Caki2 (cell line): ENCODE data around the gene BRSK2. TPM values are rescaled to one million over a fixed set of nuclear protein-coding genes. Genes with fewer than 3 reads are reported as not detected.

Experiments used
- DNase-seq: peaks from one replicate; pipeline ENCODE4 v3.0.0-alpha.2; 2015; ENCODE audit warnings: low read depth
- in situ Hi-C: cut with HindIII; loops from 2 replicates; pipeline ENCODE4 v1.10.0; 2016; ENCODE audit warnings: low sequenced_read_pairs, low pct_unique_long_range_greater_than_20kb, mixed read lengths
- total RNA-seq: library from RNA; depleted of rRNA; stranded (reverse); fragments of >200 nt; shearing (Covaris generic); gene quantifications from 2 replicates; pipeline ENCODE4 v1.2.3, GENCODE V29; 2014; ENCODE audit warnings: low replicate concordance

The BRSK2 gene
- total RNA-seq, 1 experiment from 2014 or later = 2.4 TPM

DNA sequence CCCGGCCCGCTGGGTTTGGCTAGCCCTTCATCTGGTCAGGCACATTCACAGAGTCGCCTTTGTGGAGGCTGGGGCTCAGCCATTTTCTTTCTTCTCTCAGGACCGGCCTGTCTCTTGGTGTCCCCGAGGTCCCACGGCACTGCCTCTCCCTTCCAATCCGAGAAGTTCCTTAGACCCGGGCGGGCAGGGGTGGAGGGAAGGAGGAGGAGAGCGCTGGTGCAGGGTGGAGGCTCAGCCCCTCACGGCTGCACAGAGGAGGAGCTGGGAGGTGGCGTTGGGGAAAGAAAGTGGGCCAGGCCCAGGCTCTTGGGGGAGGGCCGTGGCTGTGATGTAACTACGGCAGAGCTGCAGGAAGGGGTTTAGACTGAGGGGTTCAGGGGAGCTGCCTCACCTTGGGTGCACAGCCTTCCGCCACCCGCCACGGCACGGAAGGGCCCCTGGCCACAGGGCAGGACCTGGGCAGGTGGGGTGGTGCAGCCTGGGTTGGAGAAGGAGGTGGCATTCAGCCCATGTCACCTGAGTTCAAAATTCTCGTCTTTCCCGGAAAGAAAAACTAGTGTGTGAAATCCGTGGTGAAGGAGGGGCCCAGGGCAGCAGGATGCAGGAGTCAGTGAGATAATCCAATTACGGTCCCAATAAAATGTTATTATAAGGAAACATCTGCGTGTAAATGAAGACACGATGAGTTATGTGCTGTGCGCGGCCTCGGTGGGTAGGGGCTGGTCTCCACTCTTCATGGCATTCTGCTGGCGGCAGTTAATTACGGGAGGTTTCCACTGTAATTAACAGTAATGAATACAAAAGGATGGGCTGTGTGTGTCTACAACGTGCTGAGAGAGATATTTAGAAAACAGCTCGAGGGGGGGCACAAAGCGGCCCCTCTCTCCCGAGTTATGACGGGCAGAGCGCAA is 1.7 kb downstream of the BRSK2 start:
- in situ Hi-C loops = no loop called here
- no peak for DNase-seq

DNA sequence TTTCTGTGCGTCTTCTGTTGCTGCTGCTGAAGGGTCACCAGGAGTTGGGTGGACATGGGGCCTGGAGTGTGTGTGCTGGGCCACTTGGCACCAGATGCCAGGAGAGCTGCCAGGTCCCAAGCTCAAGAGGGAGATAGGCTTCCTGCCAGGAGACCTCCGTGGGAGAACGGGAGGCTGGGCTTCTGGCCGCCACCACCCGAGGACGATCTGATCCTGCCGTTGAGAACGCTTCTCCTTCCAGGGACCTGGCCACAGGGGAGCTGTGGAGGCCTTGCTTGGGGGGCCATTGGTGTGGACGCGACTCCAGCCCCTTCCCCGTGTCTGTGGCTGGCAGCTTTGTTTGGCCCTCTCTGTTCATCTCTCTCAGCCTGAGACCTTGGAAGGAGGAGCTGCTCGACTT is 2.4 kb downstream of the BRSK2 start:
- in situ Hi-C loops = no loop called here
- no peak for DNase-seq

GRCh38 chr11:1392561-1392960 is 2.8 kb downstream of the BRSK2 start:
- in situ Hi-C loops = no loop called here
- no peak for DNase-seq

GRCh38 chr11:1393038-1393710 is 3.4 kb downstream of the BRSK2 start:
- in situ Hi-C loops = no loop called here
- no peak for DNase-seq

GRCh38 chr11:1394936-1395772 is 5.4 kb downstream of the BRSK2 start:
- DNase-seq = no peak
- in situ Hi-C loops = no loop called here

- no peak for DNase-seq
- in situ Hi-C loops = no loop called here
These were observed 6.1 kb downstream of the BRSK2 start for GRCh38 chr11:1395773-1396374.

DNA sequence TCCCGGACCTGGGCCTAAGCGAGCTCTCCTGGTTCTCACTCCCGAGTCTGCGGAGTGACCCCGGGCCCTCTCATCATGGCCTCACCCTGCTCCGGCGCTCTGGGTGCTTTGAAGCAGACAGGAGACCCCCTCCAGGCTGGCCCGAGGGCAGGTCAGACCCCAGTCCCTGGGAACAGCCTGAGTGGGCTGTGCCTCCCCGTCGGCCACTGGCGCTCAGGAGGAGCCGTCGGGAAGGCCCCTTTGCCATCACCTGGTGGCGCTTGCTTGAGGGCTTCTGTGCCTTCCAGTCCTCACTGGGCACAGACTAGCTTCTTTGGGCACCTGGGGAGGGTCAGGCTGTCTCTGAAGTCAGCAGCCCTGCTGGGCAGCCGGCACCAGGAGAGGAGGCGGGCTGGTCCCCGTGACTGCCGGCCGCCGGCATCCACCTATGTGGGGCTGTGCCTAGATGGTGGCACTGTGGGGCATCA is 6.7 kb downstream of the BRSK2 start:
- no peak for DNase-seq
- in situ Hi-C loops = no loop called here

GRCh38 chr11:1397146-1397861 is 7.6 kb downstream of the BRSK2 start:
- no peak for DNase-seq
- in situ Hi-C loops = no loop called here

DNA sequence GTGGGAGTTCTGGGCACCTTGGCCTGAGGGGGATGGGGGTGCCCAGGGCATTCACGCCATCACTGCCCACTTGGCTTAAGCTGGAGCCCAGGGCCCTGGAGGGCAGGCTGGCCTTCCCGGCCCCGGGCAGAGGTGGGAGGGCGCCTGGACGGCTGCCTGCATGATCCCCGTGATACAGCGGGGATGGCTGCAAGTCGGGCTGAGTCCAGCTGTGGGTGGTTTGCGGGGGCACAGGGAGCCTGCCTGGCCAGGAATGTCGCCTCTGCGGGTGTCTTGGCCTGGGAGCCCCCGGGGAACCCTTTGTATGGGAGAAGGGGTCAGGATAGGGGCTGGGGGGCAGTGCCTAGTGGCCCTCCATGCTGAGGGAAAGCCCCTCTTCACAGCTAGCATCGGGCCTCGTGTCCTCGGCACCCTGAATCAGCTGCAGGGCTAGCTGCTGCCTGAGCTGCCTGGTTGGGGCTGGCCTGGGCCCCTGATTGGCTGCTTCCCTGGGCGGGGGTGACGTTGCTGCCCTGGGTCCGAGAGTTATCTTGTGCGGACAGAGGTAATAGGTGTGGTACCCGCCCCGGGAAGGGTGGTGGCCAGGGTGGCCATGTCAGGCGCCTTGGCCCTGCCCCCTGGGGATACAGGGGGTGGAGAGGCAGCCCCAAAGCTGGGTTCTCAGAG is 8.3 kb downstream of the BRSK2 start:
- no peak for DNase-seq
- in situ Hi-C loops = no loop called here

GRCh38 chr11:1398528-1399235 is 8.9 kb downstream of the BRSK2 start:
- no peak for DNase-seq
- in situ Hi-C loops = no loop called here

- no peak for DNase-seq
- in situ Hi-C loops = no loop called here
These were observed 9.9 kb downstream of the BRSK2 start for GRCh38 chr11:1399386-1400316.

- in situ Hi-C loops = no loop called here
- no peak for DNase-seq
These were observed 10.8 kb downstream of the BRSK2 start for GRCh38 chr11:1400317-1401170.

DNA sequence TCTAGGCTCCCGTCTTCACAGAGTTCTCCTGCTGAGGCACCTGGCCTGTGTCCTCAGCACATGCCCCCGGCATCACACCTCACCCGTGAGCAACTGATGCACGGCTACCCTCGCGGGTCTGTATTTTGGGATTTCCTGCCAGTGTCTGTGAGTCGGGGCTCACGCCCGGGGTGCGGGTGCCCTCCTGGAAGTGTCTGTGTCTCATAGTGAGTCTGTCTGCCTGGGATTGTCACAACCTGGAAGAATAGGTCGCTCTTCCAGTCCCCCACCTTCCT is 11.4 kb downstream of the BRSK2 start:
- in situ Hi-C loops = no loop called here
- DNase-seq = no peak

GRCh38 chr11:1401656-1402221 is 12.0 kb downstream of the BRSK2 start:
- in situ Hi-C loops = no loop called here
- DNase-seq = peak; percentile 44
